Stimulated activated CD8-positive, alpha-beta memory T cell treated with anti-CD3 and anti-CD28 coated beads, Interleukin-7, amount 100 ng/mL, for 1 hour (primary cell): ENCODE measurements around the gene LRWD1.
A peak's percentile ranks its signal among the peaks of the same experiment; 100 is the strongest.
"Not testable (repeated sequence)": the region's sequence is repeated elsewhere in the genome, so short reads cannot be mapped to it uniquely, and the experiment has no call there.

ENCODE experiments used
- DNase-seq, 2 donors: peaks; one replicate each; pipeline ENCODE4 v3.0.0-alpha.2; 2020; ENCODE audit warnings: low read depth in 2 of 2

Gene LRWD1

GRCh38 chr7:102468478-102469350 lies 3.9 kb downstream of the LRWD1 start:
- no peak for DNase-seq

GRCh38 chr7:102469351-102469971 lies 4.7 kb downstream of the LRWD1 start:
- no peak for DNase-seq

GRCh38 chr7:102469972-102470825 lies 5.4 kb downstream of the LRWD1 start:
- DNase-seq = no peak

GRCh38 chr7:102471791-102472125 lies 7.0 kb downstream of the LRWD1 start:
- DNase-seq = no peak

- no peak for DNase-seq
Measured at GRCh38 chr7:102472126-102473041, 7.6 kb downstream of the LRWD1 start.

GRCh38 chr7:102473271-102473991 lies 8.6 kb downstream of the LRWD1 start:
- DNase-seq = no peak

- DNase-seq = not testable (repeated sequence)
Measured at GRCh38 chr7:102474116-102474515, 9.3 kb downstream of the LRWD1 start.

- not testable (repeated sequence) for DNase-seq
Measured at GRCh38 chr7:102474736-102475435, 10.1 kb downstream of the LRWD1 start.

- peak; percentile 82 to 99 for DNase-seq
Measured at GRCh38 chr7:102478314-102479208, 13.8 kb downstream of the LRWD1 start, which contains the start of gene POLR2J. POLR2J (minus strand) TSS chr7:102478922; CDS start chr7:102478860, 62 bp downstream.

- DNase-seq = not testable (repeated sequence)
Measured at GRCh38 chr7:102479209-102479584, 14.4 kb downstream of the LRWD1 start.

GRCh38 chr7:102479982-102480637 lies 15.3 kb downstream of the LRWD1 start:
- DNase-seq = not testable (repeated sequence)

- DNase-seq = not testable (repeated sequence)
Measured at GRCh38 chr7:102481962-102482361, 17.2 kb downstream of the LRWD1 start.

- DNase-seq = not testable (repeated sequence)
Measured at GRCh38 chr7:102484317-102484716, 19.5 kb downstream of the LRWD1 start.

GRCh38 chr7:102490529-102491075 lies 25.8 kb downstream of the LRWD1 start:
- DNase-seq = not testable (repeated sequence)

GRCh38 chr7:102493220-102493935 lies 28.6 kb downstream of the LRWD1 start:
- not testable (repeated sequence) for DNase-seq

- not testable (repeated sequence) for DNase-seq
Measured at GRCh38 chr7:102494026-102494425, 29.2 kb downstream of the LRWD1 start.

- DNase-seq = not testable (repeated sequence)
Measured at GRCh38 chr7:102494473-102495149, 29.8 kb downstream of the LRWD1 start.
